Esophagus mucosa (tissue), 1 donor: Measurements from ENCODE around the gene TEAD4. TPM values are rescaled to one million over a fixed set of nuclear protein-coding genes. Genes with fewer than 3 reads are reported as not detected.
"Not testable (repeated sequence)": the region's sequence is repeated elsewhere in the genome, so short reads cannot be mapped to it uniquely, and the experiment has no call there.

Source experiments
- ATAC-seq: fragments of 200-7000 bp; cut with Tn5 transposase; one replicate; pipeline ENCODE4 v1.9.1; 2020
- total RNA-seq: library from RNA; stranded (reverse); gene quantifications from one replicate; pipeline ENCODE4 v1.2.4, GENCODE V29; 2023
- donor health status: DM: yes; HTN: yes; CAD: no.

TEAD4 gene
- total RNA-seq, 1 donor from 2014 or later, result 11.0 TPM

DNA sequence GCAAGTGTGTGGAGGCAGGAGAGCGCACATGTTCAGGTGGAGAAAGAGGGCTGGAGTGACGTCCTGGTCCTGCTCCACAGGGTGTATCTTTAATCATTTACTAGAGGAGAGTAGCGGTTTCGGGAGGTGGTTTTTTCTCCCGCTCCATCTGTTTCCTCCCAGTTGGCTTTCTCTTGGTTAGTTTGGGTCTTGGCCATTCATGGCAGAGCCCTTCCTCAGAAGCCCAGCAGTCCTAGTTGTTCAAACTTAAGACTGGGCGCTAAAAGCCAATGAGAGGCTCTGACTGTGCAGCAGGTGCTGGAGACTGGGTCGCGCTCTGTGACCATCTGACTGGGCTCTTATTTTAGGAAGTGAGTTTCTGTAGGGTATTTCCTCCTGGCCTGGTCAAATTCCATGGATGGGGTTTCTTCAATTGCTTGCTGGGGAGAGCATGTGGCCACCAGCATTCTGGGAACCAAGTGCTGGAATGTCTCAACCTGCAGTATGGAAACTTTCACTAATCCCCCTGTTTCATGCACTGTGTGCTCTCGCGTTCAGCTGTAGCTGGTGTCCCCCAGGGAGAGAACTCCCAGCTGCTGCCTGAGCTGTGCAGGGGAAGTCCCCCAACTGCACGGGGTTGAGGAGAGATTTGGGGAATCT is 90.5 kb downstream of the TEAD4 start:
- ATAC-seq, result peak; percentile 21

DNA sequence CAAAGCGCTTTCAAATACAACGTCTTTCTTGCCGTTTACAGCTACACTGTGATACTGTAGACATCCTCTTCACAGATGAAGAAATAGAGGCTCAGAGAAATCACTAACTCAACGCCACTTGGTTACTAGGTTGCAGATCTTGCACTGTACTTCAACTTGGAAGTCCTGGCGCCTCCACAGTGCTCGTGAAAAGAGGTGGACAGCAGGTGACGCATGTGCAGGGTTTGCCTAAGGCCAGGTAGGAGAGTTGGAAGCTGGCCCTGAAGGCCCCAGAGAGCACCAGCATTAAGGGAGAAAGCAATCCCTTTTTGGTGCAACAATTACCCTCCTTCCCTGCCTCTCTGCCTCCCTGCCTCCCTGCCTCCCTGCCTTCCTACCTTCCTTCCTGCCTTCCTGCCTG is 95.2 kb downstream of the TEAD4 start:
- ATAC-seq, result no peak

DNA sequence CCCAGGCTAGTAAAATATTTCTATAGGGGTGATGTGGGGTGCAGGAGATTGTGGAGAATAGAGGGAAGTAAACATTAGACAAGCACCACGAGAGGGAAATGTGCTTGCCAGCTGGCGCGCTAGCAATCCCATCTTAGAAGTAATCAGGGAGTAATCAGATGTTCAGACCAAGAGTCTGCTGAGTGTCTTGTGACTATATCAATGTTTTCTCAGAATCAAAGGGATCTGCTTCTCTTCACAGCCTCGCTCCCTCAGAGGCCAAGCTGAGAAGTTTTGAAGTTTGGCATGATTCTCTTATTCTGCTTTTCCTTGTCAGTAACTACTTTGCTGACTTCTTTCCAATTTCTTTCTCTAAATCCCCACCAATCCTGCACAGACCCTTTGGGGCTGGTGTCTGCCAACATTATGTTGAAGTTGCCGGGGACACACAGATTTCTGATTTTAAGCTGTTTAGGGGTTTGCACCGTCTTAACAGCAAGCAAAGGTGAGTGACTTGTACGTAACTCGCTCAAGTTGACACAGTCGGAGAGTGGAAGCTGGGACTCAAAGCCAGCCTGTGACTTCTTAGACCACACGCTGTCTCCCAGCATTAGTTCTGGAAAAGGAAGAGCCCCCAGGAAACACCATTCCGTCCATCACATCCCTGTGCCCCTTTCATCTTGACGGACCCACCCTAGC is 96.0 kb downstream of the TEAD4 start:
- ATAC-seq, result no peak

DNA sequence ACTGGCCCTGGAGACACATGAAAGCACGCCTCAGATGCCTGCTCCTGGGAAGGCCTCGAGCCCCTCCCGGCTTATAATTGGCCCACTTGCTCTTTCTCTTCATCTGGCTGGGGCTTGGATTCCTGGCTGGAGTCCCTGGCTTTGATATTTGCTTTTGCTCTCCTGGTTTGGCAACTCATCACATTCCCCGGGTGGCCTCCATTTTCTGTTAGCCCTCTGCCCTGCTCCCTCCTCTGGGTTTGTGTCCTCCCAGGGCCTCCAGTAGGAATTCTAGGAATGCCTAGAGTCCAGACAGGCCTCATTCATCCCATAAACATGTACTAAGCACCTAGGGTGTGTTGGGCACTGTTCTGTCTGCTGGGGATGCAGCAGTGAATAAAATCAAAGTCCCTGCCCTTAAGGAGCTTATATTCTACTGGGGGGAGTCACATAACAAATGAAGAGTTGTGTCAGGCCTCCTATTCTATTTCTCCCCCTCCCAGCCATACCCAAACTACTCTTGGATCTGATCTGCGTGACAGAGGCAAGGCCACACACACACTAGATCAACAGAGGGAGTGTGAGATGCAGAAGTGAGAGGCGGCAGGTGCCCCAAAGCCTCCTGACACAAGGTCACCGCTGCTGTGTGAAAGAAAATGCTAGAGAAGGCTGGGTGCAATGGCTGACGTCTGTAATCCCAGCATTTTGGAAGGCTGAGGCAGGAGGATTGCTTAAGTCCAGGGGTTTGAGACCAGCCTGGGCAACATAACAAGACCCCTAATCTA is 96.7 kb downstream of the TEAD4 start:
- ATAC-seq, result no peak

DNA sequence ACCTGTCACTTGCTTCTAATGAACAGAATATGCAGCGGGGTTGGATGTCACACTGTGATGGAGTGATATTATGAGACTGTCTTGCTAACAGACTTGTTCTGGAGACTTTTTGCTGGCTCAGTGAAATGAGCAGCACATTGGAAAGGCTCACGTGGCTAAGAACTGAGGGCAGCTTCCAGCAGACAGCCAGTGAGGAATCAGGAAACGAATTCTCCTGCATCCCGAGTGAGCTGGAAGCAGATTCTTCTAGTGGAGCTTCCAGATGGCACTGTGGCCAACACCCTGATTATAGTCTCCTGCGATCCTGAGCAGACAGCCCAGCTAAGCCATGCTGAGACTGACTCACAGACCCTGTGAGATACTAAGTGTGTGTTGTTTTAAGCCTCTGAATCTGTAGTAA is 101.9 kb downstream of the TEAD4 start:
- no peak for ATAC-seq

DNA sequence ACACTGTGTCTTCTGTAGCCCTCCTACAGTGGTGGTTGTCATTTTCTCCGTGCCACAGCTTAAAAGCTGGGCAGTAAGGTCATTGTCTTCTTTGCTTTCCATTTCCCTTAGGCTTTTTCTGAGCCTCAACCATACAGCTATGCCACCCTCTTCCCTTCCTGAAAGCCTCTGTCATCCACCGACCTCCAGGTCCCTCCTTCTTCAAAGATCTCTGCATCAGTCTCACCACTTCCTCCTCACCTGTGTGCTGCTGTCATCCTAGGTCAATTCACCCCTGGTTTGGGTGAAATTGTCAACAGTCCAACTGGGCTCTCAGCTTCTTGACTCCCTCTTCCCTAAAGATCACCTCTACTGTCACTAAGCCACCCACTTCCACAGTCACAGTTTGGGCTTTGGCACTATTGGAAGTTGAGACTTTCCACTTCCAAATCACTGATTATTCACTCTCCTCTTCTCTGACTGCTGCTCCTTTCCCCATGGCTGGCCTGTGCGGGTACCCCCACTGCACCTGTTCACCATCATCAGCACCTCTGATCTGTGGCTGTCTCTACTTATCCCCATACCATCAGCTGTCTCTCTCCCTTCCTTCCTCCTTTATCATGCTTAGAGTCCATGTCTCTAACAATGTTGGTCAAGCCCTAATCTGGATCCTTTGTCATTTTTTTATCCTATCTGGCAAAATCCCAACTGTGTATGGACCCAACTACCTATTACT is 102.5 kb downstream of the TEAD4 start:
- ATAC-seq, result no peak

DNA sequence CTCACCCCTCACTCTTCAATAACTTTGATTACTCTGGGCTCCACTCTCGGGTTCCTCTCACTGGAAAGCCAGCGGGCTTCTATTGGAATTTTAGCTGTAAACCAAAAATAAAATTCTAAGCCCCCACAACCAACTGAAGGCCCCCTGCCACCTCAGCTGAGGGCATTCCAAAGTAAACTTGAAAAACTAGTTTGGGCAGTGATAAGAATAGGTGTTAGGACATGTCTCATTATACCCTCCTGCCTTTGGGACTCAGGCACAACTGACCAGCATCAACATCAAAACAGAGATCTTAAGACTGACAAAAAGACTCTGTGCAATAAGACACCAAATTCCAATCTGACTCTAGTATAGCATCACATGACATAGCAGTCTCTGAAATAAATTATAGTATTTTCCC is 106.1 kb downstream of the TEAD4 start:
- ATAC-seq, result no peak

DNA sequence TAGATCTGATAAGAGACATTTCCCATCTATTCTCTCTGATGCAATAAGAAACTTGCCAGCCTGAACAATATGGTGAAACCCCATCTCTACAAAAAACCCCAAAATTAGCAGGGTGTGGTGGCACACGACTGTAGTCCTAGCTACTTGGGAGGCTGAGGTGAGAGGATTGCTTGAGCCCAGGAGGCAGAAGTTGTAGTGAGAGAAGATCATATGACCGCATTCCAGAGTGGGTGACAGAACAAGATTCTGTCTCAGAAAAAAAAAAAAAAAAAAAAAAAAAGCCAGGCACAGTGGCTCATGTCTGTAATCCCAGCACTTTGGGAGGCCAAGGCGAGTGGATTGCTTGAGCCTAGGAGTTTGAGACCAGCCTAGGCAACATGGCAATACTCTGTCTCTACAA is 106.6 kb downstream of the TEAD4 start:
- not testable (repeated sequence) for ATAC-seq

DNA sequence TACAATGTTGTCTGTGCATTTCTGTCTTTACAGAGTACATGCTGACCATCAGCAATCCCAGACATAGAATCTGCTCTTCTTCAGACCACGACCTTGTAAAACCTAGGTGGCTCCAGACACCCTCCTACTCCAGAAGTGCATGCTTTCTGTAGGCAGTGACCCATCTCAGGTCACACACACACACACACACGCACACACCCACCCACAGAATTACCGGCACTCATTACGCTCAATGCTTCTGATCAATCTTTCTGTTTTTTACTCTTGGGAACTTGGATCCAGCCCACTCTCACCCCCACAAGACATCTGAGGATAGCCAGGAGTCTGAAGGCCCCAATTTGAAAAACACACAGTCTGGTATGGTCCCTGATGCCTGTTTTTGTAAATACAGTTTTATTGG is 110.5 kb downstream of the TEAD4 start:
- ATAC-seq, result no peak

DNA sequence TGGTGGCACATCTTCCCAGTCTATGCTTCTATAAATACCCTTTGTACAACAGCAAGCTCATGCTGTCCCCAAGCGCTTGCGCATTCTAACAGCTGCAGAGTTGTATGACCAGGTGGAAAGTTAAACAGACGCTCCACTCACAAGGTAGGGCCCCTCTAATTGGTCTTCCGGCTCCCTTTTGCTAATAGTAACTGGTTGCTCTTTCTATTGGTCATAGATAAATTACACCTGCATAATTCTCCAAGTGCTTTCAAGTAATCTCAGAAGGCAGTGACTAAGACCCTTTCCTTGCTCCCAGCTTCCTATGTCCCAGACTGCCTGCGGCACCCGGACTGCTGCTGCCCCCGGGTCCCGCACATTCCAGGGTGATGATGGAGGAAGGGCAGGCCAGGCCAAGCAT is 111.9 kb downstream of the TEAD4 start:
- ATAC-seq, result no peak

DNA sequence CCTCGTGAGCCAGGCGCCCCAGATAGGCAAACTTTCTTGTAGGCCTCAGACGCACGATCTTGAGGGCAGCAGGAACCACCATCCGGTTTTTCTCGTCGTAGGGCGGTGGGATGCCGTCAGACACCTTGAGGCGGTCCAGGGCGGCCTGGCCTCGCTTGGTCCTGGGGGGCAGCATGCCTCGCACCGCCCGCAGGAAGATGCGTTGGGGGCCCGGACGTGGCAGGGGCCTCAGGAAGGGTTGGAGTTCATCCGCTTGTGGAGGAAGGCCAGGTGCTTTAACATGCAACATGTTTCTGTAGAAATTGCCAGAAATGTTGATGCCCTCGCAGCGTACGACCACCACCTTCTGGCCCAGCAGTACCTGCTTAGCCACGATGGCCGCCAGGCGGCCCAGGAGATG is 112.5 kb downstream of the TEAD4 start:
- no peak for ATAC-seq

DNA sequence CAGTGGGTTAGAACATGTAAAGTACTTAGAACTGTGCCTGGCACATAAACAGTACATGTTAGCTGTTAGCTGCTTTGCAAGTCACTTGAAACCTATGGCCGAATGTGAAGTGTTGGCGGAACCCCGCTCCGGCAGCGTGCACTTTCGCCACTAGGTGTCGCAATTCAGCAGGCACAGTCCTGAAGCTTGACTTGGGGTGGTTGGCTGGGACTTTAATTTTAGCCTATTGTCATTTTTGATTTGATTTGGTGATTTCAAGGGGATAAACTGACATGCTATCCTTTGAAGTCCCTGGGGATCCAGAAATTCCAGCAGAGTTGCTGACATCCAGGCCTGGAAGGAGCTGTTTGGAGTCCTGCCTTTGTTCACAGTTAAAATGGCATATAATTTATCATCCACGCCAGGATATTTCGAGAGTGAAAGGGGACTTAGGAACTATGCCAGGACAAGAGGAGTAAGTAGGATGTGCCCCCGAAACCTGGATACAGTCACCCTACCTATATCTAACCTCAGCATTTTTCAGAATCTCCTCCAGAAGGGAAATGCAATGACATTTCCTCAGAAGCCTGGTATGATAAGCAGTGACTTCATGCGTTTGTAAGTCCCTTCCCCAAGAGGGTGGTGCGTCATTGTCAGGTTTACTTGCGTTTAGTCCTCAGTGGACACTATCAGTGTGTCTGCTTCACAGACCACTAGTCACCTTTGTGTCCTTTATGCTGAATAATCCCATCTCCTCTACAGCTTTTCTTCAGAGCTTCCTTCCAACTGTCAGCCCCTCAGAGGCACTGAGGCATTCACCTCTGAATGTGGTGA is 114.4 kb downstream of the TEAD4 start:
- ATAC-seq, result peak; percentile 27

DNA sequence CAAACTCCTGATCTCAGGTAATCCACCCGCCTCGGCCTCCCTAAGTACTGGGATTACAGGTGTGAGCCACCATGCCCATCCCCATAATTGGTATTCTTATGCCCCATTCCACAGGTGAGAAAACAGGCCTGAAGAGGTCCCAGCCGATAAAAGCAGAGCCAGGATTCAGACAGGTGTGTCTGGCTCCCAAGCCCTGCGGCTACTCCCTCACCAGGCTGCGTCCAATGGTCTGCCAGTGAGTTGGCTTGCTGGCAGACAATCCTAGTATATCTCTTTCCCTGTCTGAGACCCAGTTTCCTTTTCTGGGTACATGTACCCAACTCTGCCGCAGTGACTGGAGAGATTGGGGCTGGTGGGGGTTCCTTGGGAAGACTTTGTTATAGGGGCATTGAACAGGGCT is 116.1 kb downstream of the TEAD4 start:
- ATAC-seq, result no peak

DNA sequence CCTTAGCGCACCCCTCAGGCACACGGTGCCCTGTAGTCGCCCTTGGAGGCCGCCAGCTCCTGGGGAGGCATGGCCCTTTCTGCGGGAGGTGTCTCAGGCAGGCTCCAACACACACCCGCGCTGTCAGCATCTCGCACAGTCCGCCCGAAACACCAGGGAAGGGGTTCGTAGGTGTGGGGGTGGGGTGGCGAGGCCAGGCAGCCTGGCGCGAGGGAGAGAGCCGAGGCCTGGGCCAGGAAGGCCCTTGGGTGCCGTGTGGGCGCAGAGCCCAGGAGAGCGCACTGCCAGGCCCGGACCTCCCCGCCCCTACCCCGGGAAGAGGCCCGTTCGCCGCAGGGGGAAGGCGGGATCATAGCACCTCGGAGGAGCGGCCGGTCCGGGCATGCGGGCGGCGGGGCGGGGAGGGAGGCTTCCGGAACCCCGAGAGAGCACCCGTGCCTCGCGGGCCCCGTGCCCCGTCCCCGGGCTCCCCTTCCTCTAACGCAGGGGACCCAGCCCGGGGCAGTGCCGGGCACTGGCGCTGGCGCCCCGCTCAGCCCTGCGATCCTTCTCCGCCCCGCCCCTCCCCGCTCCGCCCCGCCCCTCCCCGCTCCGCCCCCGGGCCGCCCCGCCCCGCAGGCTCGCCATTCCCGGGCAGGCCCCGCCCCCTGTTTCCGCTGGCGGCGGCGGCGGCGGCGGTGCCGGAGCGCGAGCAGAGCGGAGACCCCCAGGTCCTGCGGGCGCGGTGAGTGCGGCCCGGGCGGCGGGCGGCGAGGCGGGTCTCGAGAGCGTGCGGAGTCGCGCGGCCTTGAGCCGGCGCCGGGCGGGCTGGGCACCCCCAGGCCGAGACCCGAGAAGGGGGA is 117.8 kb downstream of the TEAD4 start, which contains the start of gene TSPAN9:
Gene TSPAN9 (plus strand): TSS at position 650 of the 842 bp plus-strand sequence. CDS start 123,815 bp downstream, outside the sequence.
- ATAC-seq, result peak; percentile 86

DNA sequence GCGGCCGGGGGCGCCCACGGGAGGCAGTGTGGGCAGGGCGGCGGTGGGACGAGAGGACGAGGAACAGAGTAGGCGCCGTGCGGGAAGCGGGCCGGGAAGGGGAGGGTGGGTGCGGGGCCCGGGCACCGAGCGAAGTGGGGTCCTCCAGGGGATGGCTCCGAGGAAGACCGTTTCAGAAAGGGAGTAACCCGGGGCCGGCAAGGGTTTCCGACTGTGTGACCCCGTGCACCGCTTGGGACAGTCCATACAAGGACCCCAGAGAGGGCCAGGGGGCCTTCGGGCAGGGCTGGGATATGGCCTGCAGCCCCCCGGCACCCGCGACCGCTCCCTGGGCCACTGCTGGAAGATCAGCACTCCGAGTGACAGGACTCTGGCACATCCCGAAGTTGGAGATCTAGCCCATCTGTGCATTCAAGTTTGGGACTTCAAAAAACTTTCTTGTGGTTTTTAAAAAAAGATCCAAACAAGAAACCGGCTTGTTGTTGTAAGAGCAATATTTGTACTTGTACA is 118.4 kb downstream of the TEAD4 start:
- ATAC-seq, result peak; percentile 13

DNA sequence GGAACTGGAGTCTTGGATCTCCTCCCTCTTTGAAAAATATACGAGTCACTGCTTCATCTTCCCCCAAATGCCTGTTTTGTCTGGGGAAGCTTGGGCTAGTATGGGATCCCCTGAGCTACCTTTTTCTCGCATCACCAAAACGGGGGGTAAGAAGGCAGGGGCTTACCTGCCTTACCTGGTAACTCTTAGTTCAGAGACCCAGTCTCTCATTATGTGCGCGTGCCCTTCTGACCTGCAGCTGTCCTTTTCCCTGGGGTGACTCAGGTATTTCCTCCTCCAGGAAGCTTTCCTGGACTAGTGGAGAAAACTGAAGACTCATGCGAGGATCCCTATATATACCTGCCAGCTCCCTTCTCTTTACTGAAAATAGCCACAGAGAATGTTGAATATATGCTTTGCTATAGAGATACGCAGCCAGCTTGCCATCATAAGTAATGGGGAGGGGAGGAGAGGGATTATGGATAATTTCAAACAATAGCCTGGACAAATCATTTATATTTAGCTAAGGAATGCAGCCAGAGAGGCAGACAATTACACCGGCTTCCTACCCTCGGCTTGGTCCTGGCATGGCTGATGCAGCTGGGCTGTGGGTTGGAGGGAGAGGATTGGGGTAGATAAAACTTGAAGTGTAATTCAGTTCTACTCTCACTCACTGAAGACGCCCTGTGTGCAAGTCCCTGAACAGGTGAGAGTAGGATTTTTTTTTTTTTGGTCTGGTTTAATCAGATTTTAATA is 119.1 kb downstream of the TEAD4 start:
- no peak for ATAC-seq

DNA sequence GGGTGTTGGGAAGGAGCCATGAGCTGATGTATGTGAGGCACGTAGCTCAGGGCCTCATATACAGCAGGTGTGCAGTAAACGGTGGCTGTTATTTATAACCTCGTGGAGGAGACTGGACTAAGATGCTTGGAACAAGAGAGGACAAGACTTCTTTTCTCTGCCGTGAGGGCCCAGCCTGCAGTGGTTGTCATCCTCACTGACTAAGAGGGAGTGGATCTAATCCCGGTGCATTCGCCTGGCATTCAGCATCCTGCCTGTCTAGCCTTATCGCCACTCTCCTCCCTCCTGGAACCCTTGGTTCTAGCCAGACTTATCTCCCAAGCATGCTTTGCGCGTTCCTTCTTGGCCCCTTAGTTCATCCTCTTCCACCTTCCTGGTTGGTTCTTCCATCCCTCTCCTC is 121.9 kb downstream of the TEAD4 start:
- peak; percentile 1 for ATAC-seq

DNA sequence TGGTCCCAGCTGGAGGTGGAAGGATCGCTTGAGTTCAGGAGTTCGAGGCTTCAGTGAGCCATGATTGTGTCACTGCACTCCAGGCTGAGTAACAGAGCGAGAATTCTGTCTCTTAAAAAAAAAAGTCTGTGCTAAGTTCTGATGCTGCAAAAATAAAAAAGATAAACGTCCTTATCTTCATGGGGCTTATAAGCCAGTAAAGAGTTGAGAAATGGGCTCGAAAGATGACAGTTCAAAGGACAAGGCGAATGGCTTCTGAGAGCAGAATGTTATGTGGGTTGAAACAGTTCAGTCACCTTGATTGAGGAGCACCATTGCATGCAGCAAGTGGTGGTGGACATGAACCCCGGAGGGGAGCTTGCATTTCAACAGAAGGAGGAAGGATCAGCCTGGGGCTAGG is 122.7 kb downstream of the TEAD4 start:
- no peak for ATAC-seq

DNA sequence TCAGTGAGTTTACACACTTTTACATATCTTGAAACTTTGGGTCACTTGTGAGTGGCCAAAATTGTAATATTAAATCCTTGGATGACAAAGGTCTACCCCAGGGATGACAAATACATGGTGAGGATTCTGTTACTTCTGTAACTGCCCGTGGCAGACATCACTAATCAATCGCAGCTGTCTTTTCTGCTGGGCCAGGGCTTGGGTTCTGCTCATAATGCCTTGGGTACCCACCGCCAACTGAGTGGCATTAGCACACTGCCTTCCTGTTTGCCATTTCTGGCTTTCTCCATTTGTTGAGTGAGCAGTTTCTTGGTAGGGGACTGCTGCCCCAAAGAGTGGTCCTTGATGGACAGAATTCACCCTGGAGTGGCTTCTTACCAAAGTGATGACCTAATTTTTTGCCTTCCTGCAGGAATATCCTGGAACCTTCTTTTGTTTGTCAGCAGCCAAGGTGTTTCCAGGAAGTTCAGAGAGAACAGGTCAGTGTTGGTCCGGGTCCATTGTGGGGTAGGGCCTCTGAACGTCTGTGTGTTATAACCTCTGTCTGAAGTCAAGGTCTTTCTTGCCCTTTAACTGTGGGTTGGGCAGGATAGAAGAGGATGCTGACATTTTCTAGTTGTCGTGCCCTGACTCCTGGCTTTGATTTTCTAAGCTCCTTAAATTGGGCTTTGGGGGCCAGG is 124.2 kb downstream of the TEAD4 start:
- ATAC-seq, result no peak

DNA sequence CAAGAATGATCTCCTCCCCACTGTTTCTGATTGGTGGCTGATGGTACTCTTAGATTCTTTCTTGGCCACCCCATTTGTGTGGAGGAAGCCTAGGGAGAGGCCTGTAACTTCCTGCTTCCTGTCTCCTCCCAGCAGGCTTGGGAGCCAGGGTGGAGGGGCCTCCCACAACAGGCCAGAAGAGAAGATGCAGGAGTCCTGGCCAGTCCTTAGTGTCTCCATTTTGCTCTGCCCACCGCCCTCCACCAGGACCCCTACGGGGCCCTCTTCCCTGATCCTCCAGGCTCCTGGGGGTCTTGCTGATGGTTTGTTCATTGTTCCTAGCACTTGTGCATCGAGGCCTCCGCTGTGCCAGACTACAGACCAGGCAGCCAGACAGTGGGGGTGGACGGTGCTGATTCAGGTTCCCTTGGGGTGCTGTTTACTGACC is 124.7 kb downstream of the TEAD4 start:
- peak; percentile 41 for ATAC-seq
